Right lobe of liver (tissue), 6 donors: ENCODE measurements around the gene PRKAR1B. TPM values are rescaled to one million over a fixed set of nuclear protein-coding genes. Genes with fewer than 3 reads are reported as not detected.
A peak's percentile ranks its signal among the peaks of the same experiment; 100 is the strongest.

ENCODE experiments used
- ATAC-seq, 4 donors: fragments of 200-7000 bp; cut with Tn5 transposase; one replicate each; pipeline ENCODE4 v1.9.1; 2020; ENCODE audit warnings: mild to moderate bottlenecking in 4 of 4, moderate library complexity in 4 of 4
- DNase-seq, 3 donors: peaks; one replicate each; pipeline ENCODE4 v3.0.0-alpha.2; 2020
- H3K27ac ChIP-seq, 3 donors: fragments of 200-600 bp; one replicate each; pipeline ENCODE4 v1.8.0; 2022
- H3K27me3 ChIP-seq, 2 donors: fragments of 200-600 bp; one replicate each; pipeline ENCODE4 v1.8.0; 2022
- H3K36me3 ChIP-seq, 4 donors: fragments of 200-600 bp; sonication (generic) in 1 of 4; one replicate each; pipeline versions ENCODE4 v1.5.1 to v1.8.0; 2017 to 2022; ENCODE audit warnings: control low read depth in 1 of 4
- H3K4me1 ChIP-seq, 4 donors: fragments of 200-600 bp; sonication (generic) in 1 of 4; one replicate each; pipeline versions ENCODE4 v1.5.1 to v1.8.0; 2017 to 2022; ENCODE audit warnings: control low read depth in 1 of 4
- H3K4me3 ChIP-seq, 3 donors: fragments of 200-600 bp; one replicate each; pipeline ENCODE4 v1.8.0; 2022
- H3K9me3 ChIP-seq, 4 donors: fragments of 200-600 bp; sonication (generic) in 1 of 4; one replicate each; pipeline versions ENCODE4 v1.5.1 to v1.8.0; 2017 to 2022; ENCODE audit warnings: control low read depth in 1 of 4
- POLR2A ChIP-seq: fragments of 450-650 bp; IDR thresholded peaks from one replicate; pipeline ENCODE4 v1.6.1; 2017; ENCODE audit warnings: antibody characterized with exemption, mild to moderate bottlenecking
- WGBS: methylation state at CpG from one replicate; pipeline ENCODE4 v1.1.6; 2018; ENCODE audit warnings: low coverage, low lambda C conversion rate; ENCODE audit not compliant: insufficient coverage; ENCODE audit errors: missing lambda C conversion rate; 5-methylcytosine and 5-hydroxymethylcytosine counted together
- intact Hi-C, 2 donors: fragments of 100-400 bp; cut with DNase I; formaldehyde crosslinking; loops; one replicate each; pipeline versions ENCODE4 v1.11.2 to v1.14.1; 2022
- total RNA-seq, 6 experiments: library from RNA; depleted of rRNA in 2 of 6; stranded (reverse); fragments of >200 nt in 2 of 6; fragmentation: NEBNext Ultra II Directional in 3 of 6; extraction: Animal tissue kit (Norgen Biotek cat#: 25700) in 3 of 6; gene quantifications; one replicate each; pipeline versions ENCODE4 v1.1.0 to v1.2.4, GENCODE V29; 2016 to 2023
- TF ChIP-seq, protein P1 (sequence below), 4 donors: fragments of 200-600 bp in 3 of 4; fragments of 450-650 bp in 1 of 4; IDR thresholded peaks; one replicate each; pipeline versions ENCODE4 v1.5.1 to v1.8.0; 2016 to 2022; ENCODE audit warnings: antibody characterized with exemption in 4 of 4, mild to moderate bottlenecking in 2 of 4
- donor health status: DM: no; HTN: yes; CAD: no.
- donor health status: DM: no; HTN: no; CAD: no.
- donor health status: DM: no; HTN: no; CAD: no.
- donor health status: DM: no; HTN: yes; CAD: no.
- donor health status: DM: no; HTN: yes; CAD: no.

The PRKAR1B gene
- total RNA-seq, 6 experiments from 2014 or later = 4.7 to 20.8 (median 11.3) TPM

DNA sequence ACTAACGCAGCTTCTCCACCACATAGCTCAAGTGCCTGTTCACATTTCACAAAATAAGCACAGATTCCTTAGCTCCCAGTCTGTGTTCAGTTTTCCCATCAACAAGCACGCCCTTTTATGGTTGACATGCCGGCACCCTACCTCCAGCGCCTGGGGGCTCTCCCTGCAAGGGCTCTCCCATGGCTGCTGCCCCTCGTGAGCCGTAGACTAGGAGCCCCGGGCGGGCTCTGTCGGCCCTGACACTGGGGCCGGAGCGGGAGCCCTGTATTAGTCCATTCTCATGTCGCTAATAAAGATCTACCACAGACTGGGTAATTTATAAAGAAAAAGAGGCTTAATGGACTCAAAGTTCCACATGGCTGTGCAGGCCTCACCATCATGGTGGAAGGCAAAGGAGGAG is 34.0 kb upstream of the PRKAR1B start:
- intact Hi-C loops = no loop called here
- DNase-seq = peak in 1 of 3 donors; percentile 3
- Histone ChIP-seq H3K27ac (no peak overlapping the region), H3K36me3 (peaks cover 0 to 46% (median 14%) of the 10 kb centered on the region in 4 donors), H3K27me3 (no peaks in the 10 kb centered on the region), H3K9me3 (no peaks in the 10 kb centered on the region), H3K4me1 (no peaks in the 10 kb centered on the region), H3K4me3 (no peak overlapping the region)
- WGBS = 100% methylated on average over 3 of the region's 12 CpGs
- no peak for ATAC-seq
- TF ChIP-seq, protein P1, sequence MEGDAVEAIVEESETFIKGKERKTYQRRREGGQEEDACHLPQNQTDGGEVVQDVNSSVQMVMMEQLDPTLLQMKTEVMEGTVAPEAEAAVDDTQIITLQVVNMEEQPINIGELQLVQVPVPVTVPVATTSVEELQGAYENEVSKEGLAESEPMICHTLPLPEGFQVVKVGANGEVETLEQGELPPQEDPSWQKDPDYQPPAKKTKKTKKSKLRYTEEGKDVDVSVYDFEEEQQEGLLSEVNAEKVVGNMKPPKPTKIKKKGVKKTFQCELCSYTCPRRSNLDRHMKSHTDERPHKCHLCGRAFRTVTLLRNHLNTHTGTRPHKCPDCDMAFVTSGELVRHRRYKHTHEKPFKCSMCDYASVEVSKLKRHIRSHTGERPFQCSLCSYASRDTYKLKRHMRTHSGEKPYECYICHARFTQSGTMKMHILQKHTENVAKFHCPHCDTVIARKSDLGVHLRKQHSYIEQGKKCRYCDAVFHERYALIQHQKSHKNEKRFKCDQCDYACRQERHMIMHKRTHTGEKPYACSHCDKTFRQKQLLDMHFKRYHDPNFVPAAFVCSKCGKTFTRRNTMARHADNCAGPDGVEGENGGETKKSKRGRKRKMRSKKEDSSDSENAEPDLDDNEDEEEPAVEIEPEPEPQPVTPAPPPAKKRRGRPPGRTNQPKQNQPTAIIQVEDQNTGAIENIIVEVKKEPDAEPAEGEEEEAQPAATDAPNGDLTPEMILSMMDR (IDR thresholded peaks at IDR 0.05) = no peak
- TF ChIP-seq POLR2A = no peak

DNA sequence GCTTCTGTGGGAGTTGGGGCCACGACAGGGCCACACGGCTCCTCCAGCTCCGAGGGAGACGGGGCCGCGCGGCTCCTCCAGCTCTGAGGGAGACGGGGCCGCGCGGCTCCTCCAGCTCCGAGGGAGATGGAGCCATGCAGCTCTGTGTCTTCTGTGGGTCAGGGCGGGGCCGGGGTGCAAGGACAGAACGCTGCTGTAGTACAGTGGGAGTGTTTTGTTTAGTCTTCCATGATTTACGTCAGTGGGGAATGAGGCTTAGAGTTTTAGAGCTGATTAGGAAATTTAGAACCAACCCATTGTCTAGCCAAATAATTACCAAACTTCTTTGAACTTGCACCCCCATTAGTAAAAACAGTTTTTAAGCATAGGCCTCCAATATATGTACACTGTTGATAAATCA is 32.9 kb upstream of the PRKAR1B start:
- DNase-seq (peak in 2 of 3 donors; percentile 1 to 29), ATAC-seq (no peak)
- H3K4me3 ChIP-seq = no peak overlapping the region
- WGBS = 70% methylated on average over 8 of the region's 16 CpGs
- intact Hi-C loops = no loop called here
- peaks cover 0 to 46% (median 14%) of the 10 kb centered on the region in 4 donors for H3K36me3 ChIP-seq
- H3K27ac ChIP-seq = no peak overlapping the region
- no peaks in the 10 kb centered on the region for H3K4me1 ChIP-seq
- TF ChIP-seq, protein P1 (IDR thresholded peaks at IDR 0.05) = no peak
- TF ChIP-seq POLR2A = no peak
- H3K9me3 ChIP-seq = no peaks in the 10 kb centered on the region
- H3K27me3 ChIP-seq = no peaks in the 10 kb centered on the region

DNA sequence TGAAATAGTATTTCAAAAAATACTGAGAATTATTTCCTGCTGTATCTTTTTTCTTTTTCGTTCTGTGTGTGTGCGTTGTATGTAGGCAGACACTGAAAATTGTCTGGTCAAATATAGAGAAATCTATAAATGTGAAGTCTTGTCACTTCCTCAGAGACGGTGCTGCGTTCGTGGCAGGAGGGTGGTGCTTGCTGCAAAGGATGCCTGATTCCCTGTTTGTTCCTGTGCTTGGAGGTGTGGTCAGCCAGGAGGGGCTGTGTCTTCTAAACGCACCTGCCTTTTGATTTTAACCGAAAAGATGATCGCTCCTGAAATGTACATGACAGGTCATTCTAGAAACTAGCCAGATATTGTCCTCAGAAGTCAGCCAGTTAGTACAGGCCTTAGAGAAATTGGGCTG is 32.5 kb upstream of the PRKAR1B start:
- Histone ChIP-seq H3K9me3 (no peaks in the 10 kb centered on the region), H3K27ac (no peak overlapping the region), H3K27me3 (no peaks in the 10 kb centered on the region), H3K4me3 (no peak overlapping the region), H3K36me3 (peaks cover 0 to 46% (median 17%) of the 10 kb centered on the region in 4 donors), H3K4me1 (no peaks in the 10 kb centered on the region)
- no peak for TF ChIP-seq POLR2A
- TF ChIP-seq, protein P1 (IDR thresholded peaks at IDR 0.05) = no peak
- ATAC-seq = no peak
- DNase-seq = no peak
- WGBS = 85% methylated on average over 8 of the region's 8 CpGs
- intact Hi-C loops = no loop called here

DNA sequence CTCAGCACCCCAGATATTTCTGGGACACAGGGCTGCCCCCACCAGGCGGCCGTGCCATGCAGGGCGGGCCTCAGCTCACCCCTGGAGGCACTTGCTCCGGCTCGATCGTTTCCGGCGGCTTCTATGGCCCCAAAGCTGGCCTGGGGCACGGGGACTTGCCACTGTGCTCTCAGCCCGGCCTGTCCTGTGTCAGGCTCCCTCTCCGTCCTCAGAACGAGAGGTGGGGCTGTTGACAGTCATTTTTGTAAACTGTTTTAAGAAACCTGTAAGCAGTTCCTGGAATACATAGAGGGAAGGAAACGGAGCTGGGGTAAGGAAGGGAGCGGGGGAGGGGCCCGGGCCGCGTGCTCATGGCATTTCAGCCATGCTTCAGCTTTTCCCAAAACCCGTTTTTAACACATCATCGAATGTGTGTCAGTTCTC is 30.7 kb upstream of the PRKAR1B start:
- ATAC-seq (no peak), DNase-seq (peak in 1 of 3 donors; percentile 35)
- H3K9me3 ChIP-seq = no peaks in the 10 kb centered on the region
- no peaks in the 10 kb centered on the region for H3K27me3 ChIP-seq
- no peak overlapping the region for H3K4me3 ChIP-seq
- TF ChIP-seq, protein P1 (IDR thresholded peaks at IDR 0.05) = no peak
- WGBS = 80% methylated on average over 7 of the region's 19 CpGs
- intact Hi-C loops = no loop called here
- peaks cover 0 to 37% (median 12%) of the 10 kb centered on the region in 4 donors for H3K36me3 ChIP-seq
- no peaks in the 10 kb centered on the region for H3K4me1 ChIP-seq
- H3K27ac ChIP-seq = no peak overlapping the region
